Measurements from ENCODE around the gene RPA1.

The RPA1 gene

DNA sequence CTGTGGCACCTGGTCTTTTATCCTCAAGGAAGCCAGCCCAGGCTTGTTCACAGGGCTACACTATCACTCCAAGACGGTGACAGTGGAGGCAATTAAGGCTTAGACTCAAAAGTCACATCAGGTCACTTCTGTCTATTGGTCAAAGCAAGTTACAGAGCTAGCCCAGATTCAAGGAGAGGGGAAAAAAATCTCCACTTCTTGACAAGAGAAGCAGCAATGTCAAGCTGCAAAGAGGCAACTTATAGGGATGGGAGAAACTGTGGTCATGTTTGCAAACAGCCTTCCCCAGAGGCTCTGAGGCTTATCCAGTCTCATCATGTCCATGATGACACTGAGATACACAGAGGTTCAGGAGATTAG, 36.4 kb upstream of the RPA1 start:
- peak; percentile 73 for TF ChIP-seq PRDM1 (tag by site-specific recombination; IDR thresholded peaks at IDR 0.05)
- TF ChIP-seq SP7 (tag by site-specific recombination; IDR thresholded peaks at IDR 0.05): peak; percentile 22; the same call in 1 of the 2 replicates
- no peak for TF ChIP-seq ZNF354C (tag by site-specific recombination; IDR thresholded peaks at IDR 0.05; ENCODE audit: borderline replicate concordance, low read depth)
- 0 out of 2 replicates have a peak, but pooled peaks have one; percentile 19 for TF ChIP-seq ZNF600 (tag by site-specific recombination; IDR thresholded peaks at IDR 0.05)
- no peak for TF ChIP-seq TCF7L2 (IDR thresholded peaks at IDR 0.05; ENCODE audit: borderline replicate concordance, low read depth, low read length)
- TF ChIP-seq ZNF394 (tag by site-specific recombination; IDR thresholded peaks at IDR 0.05; ENCODE audit: borderline replicate concordance): peak; percentile 53; the same call in 1 of the 2 replicates
- peak; percentile 67 for TF ChIP-seq ZBTB17 (tag by site-specific recombination; IDR thresholded peaks at IDR 0.05)
- ChIA-PET POLR2A (interaction anchor here (1.3 kb wide), 1 partner anchor 79 kb away, joined by 3 read pairs; no protein-coding TSS in a partner anchor), CTCF (interaction anchor here (0.6 to 3.0 kb wide), 3 partner anchors 9 to 79 kb away, joined by 4 to 22 read pairs (median 4); no protein-coding TSS in a partner anchor)
- H3K36me3 ChIP-seq (ENCODE audit: control insufficient read depth in 2 of 2, insufficient read depth in 1 of 2, low read length in 2 of 2): peaks cover 8 to 15% of the 10 kb centered on the region in 2 experiments; a peak in 2 of 3 replicates
- H3K9me3 ChIP-seq (ENCODE audit: control insufficient read depth, insufficient read depth, low read depth, low read length): no peaks in the 10 kb centered on the region
- no peak overlapping the region for H3K4me3 ChIP-seq (ENCODE audit: low read depth, low read length)
- H3K4me1 ChIP-seq (ENCODE audit: control insufficient read depth, insufficient read depth, low read length): no peaks in the 10 kb centered on the region
- H3K27ac ChIP-seq (ENCODE audit: extremely low read depth, low read depth, low read length): peak overlapping the region; percentile 0; the same call in 1 of the 2 replicates

- ChIA-PET CTCF (interaction anchor here (0.6 to 1.1 kb wide), 4 partner anchors 12 to 166 kb away, joined by 4 to 6 read pairs (median 4); no protein-coding TSS in a partner anchor), POLR2A (interaction anchor here (0.7 to 1.1 kb wide), 3 partner anchors 13 to 35 kb away, joined by 3 read pairs; partner anchors contain the start of gene SERPINF1)
- no peaks in the 10 kb centered on the region for H3K9me3 ChIP-seq (ENCODE audit: control insufficient read depth, insufficient read depth, low read depth, low read length)
- no peak overlapping the region for H3K27ac ChIP-seq (ENCODE audit: extremely low read depth, low read depth, low read length)
- H3K4me1 ChIP-seq (ENCODE audit: control insufficient read depth, insufficient read depth, low read length): no peaks in the 10 kb centered on the region
- no peak overlapping the region for H3K4me3 ChIP-seq (ENCODE audit: low read depth, low read length)
- H3K36me3 ChIP-seq (ENCODE audit: control insufficient read depth in 2 of 2, insufficient read depth in 1 of 2, low read length in 2 of 2): peaks cover 19 to 38% of the 10 kb centered on the region in 2 experiments
- TF ChIP-seq ZNF354C (tag by site-specific recombination; IDR thresholded peaks at IDR 0.05; ENCODE audit: borderline replicate concordance, low read depth) (no peak), ZNF701 (tag by site-specific recombination; IDR thresholded peaks at IDR 0.05) (no peak), ZNF148 (tag by site-specific recombination; IDR thresholded peaks at IDR 0.05; ENCODE audit: borderline replicate concordance) (no peak), ZNF26 (tag by site-specific recombination; IDR thresholded peaks at IDR 0.05) (no peak), ZNF558 (tag by site-specific recombination; IDR thresholded peaks at IDR 0.05) (no peak), KLF8 (tag by site-specific recombination; IDR thresholded peaks at IDR 0.05) (no peak), ZNF549 (tag by site-specific recombination; IDR thresholded peaks at IDR 0.05) (no peak), ZNF274 (IDR thresholded peaks at IDR 0.05; ENCODE audit: low read length) (no peak), ZNF274 (tag by site-specific recombination; IDR thresholded peaks at IDR 0.05; ENCODE audit: borderline replicate concordance) (no peak), ZNF626 (tag by site-specific recombination; IDR thresholded peaks at IDR 0.05) (no peak), PRDM10 (tag by site-specific recombination; IDR thresholded peaks at IDR 0.05) (no peak), ZNF335 (tag by site-specific recombination; conservative IDR thresholded peaks at IDR 0.05) (no peak), TSHZ1 (tag by site-specific recombination; IDR thresholded peaks at IDR 0.05; ENCODE audit: borderline replicate concordance) (no peak), ZNF830 (tag by site-specific recombination; IDR thresholded peaks at IDR 0.05; ENCODE audit: low read depth) (no peak)
- TF ChIP-seq, protein P1, sequence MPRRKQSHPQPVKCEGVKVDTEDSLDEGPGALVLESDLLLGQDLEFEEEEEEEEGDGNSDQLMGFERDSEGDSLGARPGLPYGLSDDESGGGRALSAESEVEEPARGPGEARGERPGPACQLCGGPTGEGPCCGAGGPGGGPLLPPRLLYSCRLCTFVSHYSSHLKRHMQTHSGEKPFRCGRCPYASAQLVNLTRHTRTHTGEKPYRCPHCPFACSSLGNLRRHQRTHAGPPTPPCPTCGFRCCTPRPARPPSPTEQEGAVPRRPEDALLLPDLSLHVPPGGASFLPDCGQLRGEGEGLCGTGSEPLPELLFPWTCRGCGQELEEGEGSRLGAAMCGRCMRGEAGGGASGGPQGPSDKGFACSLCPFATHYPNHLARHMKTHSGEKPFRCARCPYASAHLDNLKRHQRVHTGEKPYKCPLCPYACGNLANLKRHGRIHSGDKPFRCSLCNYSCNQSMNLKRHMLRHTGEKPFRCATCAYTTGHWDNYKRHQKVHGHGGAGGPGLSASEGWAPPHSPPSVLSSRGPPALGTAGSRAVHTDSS (tag by site-specific recombination; IDR thresholded peaks at IDR 0.05): no peak
Measured at GRCh38 chr17:1796800-1797199, 33.0 kb upstream of the RPA1 start.

Data from HEK293 (cell line).